Epithelial cell of prostate (primary cell): ENCODE results near the gene ATP9B.
"Not testable (repeated sequence)": the region's sequence is repeated elsewhere in the genome, so short reads cannot be mapped to it uniquely, and the experiment has no call there.

Experiments used
- DNase-seq: peaks from one replicate; pipeline ENCODE4 v3.0.0-alpha.2; 2011; ENCODE audit warnings: low read depth, low spot score
- H3K27ac ChIP-seq: fragments of 450-650 bp; 2 replicates; pipeline ENCODE4 v1.5.1; 2017; ENCODE audit warnings: mild to moderate bottlenecking

ATP9B gene

GRCh38 chr18:79069717-79070151 is 540 bp downstream of the ATP9B start:
- H3K27ac ChIP-seq: peak overlapping the region; percentile 68
- DNase-seq: no peak

DNA sequence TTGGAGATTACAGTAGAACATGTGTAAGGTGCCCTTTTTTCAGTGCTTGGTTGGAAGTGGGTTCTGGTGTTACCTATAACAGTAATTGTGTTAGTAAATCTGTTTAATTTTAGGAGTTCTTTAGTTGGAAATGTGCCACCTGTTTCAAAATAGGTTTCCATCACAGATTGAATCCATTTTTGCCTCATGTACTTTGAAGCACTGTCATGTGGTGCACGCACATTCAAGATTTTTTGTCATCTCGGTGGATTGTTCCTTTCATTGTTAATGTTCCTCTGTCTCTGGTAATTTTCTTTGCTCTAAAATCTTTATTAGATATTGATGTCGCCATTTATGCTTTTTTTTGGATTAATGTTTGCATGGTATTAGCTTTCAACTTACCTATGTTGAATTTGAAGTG is 1.3 kb downstream of the ATP9B start:
- DNase-seq: no peak
- no peak overlapping the region for H3K27ac ChIP-seq

DNA sequence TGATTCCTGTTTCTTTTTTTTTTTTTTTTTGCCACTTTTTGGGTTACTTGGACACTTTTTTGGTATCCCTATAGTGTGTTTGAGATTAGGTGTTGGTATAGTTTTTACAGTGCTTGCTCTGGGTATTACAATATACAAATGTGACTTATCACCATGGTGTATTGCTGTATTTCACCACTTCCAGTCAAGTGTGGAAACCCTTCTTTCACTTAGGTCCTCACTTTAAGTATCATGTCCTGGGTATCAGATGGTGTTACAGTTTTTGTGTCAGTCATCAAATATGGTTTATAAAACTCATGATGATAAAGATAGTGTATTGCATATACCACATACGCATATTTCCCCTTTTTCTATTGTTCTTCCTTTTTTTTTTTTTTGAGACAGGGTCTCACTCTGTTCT is 1.8 kb downstream of the ATP9B start:
- no peak overlapping the region for H3K27ac ChIP-seq
- DNase-seq: no peak

DNA sequence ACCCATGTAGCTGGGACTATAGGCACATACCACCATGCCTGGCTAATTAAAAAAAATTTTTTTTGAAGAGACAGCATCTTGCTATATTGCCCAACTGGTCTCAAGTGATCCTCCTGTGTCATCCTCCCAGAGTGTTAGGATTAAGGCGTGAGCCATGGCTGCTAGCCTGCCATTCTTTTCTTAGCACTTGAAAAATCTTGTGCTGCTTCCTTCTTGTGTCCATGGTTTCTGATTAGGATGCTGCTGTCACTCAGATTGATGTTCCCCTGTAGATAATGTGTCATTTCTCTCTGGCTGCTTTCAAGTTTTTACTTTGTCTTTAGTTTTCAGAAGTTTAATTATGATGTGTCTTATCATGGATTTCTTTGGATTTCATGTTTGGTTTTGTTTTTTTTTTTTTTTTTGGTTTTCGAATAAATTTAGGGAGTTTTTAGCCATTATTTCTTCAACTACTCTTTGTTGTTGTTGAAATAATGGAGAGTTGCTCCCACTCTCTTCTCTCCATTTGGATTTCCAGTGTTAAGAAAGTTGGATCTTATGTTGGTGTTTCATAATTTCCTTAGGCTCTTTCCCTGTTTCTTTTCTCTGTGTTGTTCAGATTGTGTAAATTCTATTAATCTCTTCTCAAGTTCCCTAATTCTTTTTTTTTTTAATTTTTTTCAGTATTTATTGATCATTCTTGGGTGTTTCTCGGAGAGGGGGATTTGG is 2.5 kb downstream of the ATP9B start:
- H3K27ac ChIP-seq: no peak overlapping the region
- no peak for DNase-seq

DNA sequence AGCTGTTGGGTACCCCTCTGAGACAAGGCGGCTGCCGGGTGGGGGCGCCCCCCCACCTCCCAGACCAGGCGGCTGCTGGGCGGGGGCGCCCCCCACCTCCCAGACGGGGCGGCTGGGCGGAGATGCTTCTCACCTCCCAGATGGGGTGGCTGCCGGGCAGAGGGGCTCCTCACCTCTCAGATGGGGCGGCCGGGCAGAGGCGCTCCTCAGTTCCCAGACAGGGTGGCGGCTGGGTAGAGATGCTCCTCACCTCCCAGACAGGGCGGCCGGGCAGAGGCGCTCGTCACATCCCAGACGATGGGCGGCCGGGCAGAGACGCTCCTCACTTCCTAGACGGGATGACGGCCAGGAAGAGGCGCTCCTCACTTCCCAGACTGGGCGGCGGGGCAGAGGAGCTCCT is 3.5 kb downstream of the ATP9B start:
- H3K27ac ChIP-seq, DNase-seq: not testable (repeated sequence)

- no peak for DNase-seq
- no peak overlapping the region for H3K27ac ChIP-seq
Measured at GRCh38 chr18:79077181-79077580, 8.0 kb downstream of the ATP9B start.

DNA sequence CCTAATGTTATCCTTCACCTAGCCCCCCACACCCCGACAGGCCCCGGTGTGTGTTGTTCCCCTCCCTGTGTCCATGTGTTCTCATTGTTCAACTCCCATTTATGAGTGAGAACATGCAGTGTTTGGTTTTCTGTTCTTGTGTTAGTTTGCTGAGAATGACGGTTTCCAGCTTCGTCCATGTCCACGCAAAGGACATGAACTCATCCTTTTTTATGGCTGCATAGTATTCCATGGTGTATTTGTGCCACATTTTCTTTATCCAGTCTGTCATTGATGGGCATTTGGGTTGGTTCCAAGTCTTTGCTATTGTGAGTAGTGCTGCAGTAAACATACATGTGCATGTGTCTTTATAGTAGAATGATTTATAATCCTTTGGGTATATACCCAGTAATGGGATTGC is 9.6 kb downstream of the ATP9B start:
- H3K27ac ChIP-seq: not testable (repeated sequence)

GRCh38 chr18:79092874-79093273 is 23.7 kb downstream of the ATP9B start:
- DNase-seq: peak; percentile 14
- H3K27ac ChIP-seq: no peak overlapping the region

More for the DNA sequence above, 9.6 kb downstream of the ATP9B start:
- not testable (repeated sequence) for DNase-seq

GRCh38 chr18:79093986-79094385 is 24.8 kb downstream of the ATP9B start:
- peak; percentile 1 for DNase-seq

GRCh38 chr18:79095216-79095615 is 26.0 kb downstream of the ATP9B start:
- DNase-seq: no peak
- H3K27ac ChIP-seq: no peak overlapping the region

More at GRCh38 chr18:79093986-79094385, 24.8 kb downstream of the ATP9B start:
- no peak overlapping the region for H3K27ac ChIP-seq

GRCh38 chr18:79100944-79101343 is 31.8 kb downstream of the ATP9B start:
- DNase-seq: no peak
- H3K27ac ChIP-seq: no peak overlapping the region

DNA sequence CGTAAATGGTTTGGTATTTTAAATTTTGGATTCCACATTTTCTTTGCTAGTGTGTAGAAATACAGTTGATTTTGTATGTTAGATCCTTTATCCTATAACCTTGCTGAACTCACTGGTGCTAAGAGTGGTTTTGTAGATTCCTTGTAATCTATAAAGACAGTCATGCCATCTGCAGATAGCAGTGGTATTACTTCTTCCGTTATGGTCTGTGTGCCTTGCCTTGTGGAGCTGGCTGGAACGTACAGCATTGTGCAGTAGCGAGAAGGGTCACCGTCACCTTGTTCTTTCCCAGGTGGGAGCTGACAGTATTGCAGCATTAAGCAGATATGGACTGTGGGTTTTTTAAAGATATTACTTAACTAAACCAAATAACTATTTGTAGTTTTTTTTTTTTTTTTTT is 33.7 kb downstream of the ATP9B start:
- DNase-seq: no peak
- no peak overlapping the region for H3K27ac ChIP-seq

DNA sequence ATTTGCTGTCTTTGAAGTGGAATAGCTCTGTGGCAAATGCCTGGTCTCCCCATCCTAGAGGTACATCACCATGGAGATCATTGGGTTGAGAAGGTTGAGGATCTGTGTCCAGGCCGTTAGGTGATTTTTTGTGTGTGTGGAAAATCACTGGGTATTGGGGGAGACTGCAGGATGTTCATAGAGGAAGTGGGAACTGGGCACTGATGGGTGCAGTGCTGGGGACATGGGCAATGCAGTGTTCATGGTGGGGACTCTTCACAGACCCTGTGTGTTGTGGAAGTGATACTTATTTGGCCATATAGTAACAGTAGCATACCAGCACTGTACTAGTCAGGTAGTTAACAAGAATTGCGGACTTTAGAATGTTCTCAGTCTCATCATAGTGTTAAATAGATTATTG is 34.9 kb downstream of the ATP9B start:
- H3K27ac ChIP-seq: no peak overlapping the region
- DNase-seq: no peak

DNA sequence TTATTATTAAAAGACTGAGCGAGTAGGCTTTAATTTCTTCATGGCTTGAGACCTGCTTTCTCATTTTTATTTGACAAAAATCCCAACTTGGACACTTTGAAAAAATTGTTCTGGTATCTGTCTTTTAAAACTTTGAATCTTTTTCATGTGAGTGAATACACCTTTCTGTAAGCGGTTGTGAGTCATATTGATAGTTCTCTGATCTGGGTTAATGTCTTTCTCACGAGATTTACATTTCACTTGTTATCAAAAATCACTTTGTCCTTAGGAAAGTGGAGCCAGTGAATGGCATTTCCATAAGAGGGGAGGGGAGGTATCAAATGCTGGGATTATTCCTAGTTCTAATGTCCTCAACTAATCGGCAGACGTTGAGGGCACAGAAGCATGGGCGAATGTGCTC is 36.3 kb downstream of the ATP9B start:
- no peak for DNase-seq
- H3K27ac ChIP-seq: no peak overlapping the region

GRCh38 chr18:79106084-79106483 is 36.9 kb downstream of the ATP9B start:
- DNase-seq: no peak
- H3K27ac ChIP-seq: no peak overlapping the region

GRCh38 chr18:79107886-79108285 is 38.7 kb downstream of the ATP9B start:
- H3K27ac ChIP-seq: no peak overlapping the region
- no peak for DNase-seq

DNA sequence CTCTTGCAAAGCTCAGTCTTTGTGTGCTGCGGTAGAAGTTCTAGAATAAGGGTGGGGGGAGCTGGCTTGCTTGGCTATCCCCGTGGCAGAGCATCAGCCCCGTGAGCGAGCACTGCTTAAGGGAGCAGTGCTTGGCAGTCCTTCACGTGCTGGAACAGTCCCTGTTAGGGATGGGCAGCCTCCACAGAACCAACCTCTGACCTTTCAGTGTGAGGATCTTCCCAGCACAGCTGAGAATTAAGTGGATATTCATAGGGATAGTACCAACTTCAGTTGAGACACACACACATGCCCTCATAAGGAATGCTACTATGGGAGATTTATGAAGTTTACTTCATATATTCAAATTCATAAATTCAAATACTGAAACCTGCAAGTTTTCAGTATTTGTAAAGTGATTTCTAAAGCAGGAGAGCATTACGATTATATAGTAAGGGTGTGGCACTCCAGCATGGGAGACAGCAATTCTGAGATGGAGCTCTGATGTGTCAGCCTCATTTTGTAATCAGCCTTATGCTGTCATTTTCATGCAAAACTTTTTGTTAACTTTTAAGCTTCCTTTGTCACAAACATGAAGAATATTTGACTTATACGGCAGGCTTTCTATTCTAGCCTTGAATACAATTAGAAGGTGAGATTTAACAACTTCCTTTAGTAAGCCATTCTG is 39.5 kb downstream of the ATP9B start:
- no peak overlapping the region for H3K27ac ChIP-seq
- no peak for DNase-seq

DNA sequence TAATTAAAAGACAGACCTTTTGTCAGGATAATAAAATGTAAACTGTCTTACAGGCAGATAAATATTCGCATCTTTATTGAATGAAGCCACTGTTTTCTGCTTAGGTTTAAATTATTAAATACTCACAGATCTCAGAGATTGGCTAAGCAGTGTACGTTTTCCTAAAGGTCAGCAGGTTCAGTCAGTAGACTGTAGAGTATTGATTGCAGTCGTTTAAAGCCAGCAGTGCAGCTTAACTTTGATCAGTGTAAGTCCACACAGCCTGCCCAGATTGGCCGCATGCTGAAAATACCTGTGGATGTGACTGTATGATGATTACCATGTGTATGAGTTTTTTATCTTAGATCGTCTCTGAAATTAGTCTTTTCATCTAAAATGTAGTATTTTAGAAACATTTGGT is 42.3 kb downstream of the ATP9B start:
- H3K27ac ChIP-seq: no peak overlapping the region
- no peak for DNase-seq

DNA sequence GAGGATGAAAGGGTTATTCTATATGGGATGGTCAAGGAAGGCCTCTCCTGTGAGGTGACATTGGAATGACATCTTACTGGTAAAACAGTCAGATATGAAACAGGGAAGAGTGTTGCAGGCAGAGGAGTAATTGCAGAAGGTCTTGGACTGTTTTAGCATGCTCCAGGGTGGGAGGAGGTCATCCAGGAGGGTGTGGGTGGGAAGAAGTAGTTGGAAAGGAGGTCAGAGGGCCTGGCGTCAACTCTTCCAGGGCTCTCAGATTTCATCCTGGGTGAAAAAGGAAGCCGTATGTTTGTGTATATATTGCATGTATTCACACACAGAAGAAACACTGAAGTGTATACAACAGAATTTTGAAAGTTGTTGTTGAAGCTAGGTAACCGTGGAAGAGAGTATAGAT is 48.2 kb downstream of the ATP9B start:
- no peak for DNase-seq
- no peak overlapping the region for H3K27ac ChIP-seq

GRCh38 chr18:79117788-79118187 is 48.6 kb downstream of the ATP9B start:
- H3K27ac ChIP-seq: no peak overlapping the region
- DNase-seq: no peak

GRCh38 chr18:79118797-79119196 is 49.6 kb downstream of the ATP9B start:
- H3K27ac ChIP-seq: no peak overlapping the region
- no peak for DNase-seq
